Stimulated activated CD4-positive, alpha-beta T cell treated with anti-CD3 and anti-CD28 coated beads, TNF-alpha, amount 100 ng/mL, for 48 hours (primary cell): ENCODE measurements around the gene FDCSP.
"Not testable (repeated sequence)": the region's sequence is repeated elsewhere in the genome, so short reads cannot be mapped to it uniquely, and the experiment has no call there.

Experiments
- DNase-seq, 3 donors: peaks; one replicate each; pipeline ENCODE4 v3.0.0-alpha.2; 2020; ENCODE audit warnings: low read depth in 3 of 3

Gene FDCSP

GRCh38 chr4:70225824-70226223 lies at the start of gene FDCSP:
TSS of gene FDCSP (plus strand) at chr4:70226124. CDS start at chr4:70231195, 5,071 bp downstream.
- DNase-seq: no peak

DNA sequence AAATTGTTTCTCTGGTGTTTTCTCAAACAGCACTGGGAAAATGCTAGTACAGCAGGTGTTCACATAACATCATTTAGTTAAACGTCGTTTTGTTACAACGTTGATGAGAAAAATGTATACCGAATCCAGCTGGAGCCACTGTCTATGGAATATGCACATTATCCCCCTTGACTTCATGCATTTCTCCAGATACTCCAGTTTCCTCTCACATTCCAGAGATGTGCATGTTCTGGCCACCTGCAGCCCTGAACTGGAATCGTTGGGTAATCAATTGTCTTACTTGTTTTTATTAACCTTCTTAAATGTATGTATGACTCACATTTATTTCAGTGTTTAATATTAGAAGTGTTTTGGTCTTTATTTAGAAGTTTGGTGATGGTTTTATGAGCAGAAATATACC lies 48.8 kb upstream of the FDCSP start:
- DNase-seq: no peak

GRCh38 chr4:70178075-70178660 lies 47.8 kb upstream of the FDCSP start:
- DNase-seq: no peak

DNA sequence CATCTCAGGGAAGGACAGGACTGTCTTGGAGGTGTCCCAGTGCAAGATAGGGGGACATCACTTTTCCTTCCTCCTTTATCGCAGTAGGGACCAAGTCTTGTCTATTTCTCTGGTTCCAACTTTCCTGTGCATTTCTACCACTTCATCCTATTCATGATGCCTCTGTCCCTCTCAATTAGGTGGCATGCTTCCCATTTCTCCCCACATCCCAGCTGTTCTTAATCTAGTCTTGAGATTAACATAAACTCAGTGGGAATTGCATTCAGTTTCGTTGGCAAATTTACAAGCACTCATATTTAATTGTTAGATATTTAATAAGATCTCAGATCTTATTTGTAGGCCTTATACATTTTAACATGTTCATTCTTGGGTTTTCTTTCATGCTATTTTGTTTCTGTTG lies 46.1 kb upstream of the FDCSP start:
- no peak for DNase-seq

- DNase-seq: no peak
These were observed 44.1 kb upstream of the FDCSP start for GRCh38 chr4:70181864-70182263.

GRCh38 chr4:70182517-70183167 lies 43.3 kb upstream of the FDCSP start:
- DNase-seq: no peak

DNA sequence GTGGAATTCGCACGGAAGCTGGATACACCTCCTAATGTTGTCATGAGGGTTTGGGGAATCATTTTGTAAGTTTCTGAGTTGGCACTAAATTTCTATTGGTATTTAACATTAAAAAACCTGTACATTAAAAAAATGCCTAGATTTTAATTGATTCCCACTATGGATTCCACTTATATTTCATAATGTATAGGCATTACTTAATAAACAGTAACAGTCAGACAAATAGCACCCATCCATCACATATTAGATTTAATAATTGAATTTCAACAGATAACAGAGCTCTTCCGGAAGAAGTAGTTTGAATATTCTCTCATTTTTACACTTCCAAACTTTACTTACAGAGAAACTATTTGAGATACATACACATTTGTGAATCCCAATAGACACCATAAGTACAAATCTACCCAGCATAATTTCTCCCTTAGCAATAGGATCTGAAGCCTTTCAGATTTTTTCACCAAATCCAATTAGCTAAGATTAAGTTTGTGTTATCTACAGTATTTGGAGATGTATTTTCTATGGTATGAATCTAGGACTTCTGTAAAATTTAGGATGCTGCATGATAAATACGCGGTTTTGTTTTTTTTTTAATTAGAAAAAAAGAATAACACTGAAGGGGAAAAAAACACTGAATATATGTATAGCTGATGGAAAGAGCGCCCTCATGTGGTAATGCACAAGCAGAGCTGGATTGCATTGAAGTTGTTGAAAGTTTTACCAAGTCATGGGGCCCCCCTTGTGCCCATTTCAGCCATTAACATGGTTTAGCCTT lies 42.6 kb upstream of the FDCSP start:
- peak; percentile 0 to 8 (median 1) for DNase-seq

GRCh38 chr4:70183940-70184246 lies 42.0 kb upstream of the FDCSP start:
- no peak for DNase-seq

DNA sequence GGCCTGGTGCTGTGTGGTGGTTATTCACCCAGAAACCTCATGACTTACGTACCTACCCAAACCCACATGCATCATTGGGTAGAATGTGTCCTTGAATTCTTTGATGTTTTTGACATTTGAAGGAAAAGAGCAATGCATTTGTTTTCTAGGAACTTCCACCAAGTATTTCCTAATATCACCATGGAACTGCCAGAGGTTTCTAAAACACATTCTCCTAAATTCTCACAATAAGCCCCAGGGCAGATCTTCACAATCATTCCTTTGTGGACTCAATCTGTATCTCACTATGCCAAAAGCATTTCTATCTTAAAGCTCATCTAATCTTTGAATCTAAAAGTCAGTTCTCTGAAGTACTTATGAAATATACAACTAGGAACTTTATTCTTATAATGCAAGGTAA lies 38.7 kb upstream of the FDCSP start:
- no peak for DNase-seq

DNA sequence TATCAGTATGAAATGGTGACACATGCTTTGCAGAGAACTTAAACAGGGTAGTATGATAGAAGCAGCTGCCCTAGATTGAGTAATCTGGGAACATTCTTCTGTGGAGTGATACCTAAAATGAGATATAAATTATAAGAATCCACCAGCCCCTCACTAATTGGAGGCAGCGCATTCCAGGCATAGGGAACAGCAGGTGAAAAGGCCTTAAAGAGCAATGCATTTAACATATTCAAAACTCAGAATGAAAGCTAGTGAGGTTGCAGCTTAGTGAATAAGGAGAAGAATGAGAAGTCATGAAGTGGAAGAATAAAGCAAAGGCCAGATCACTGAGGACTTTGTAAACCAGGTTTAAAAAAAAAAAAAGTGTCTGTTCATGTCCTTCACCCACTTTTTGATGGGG lies 35.3 kb upstream of the FDCSP start:
- no peak for DNase-seq

- no peak for DNase-seq
These were observed 34.3 kb upstream of the FDCSP start for GRCh38 chr4:70191647-70192046.

DNA sequence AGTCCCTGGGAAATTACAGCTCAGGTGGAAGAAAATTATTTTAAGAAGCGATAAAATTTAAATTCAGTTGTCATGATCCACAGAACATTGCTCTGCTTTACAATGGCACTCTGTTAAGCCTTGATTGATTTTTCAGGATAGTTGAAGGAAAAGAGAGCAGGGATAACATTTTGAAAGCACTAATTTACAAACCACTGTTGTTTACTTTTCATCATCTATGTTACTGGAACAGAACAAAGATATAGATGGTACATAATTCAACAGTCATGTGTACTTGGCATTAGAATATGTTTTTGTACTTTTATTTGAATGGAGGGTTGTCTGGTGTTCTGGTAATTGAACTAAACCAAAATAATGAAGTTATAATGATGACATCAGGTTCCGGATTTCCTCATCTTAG lies 33.0 kb upstream of the FDCSP start:
- DNase-seq: no peak

DNA sequence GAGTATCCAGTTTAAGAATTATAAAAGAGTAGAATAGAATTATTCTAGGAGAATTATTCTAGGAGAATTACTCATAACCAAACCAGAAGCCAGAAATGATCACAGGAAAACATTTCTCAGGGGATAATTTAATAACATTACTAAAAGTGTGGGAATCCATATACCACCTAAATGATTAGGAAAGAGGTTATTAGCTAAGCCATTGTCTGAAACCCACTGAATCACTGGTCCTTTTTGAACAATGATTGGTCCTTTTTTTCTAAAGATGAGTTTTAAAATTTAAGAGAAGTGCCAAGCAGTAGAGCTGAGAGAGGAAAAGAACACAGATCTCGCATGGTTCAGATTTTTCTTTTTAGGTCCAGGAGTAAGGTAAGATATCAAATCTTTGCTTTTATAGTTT lies 30.5 kb upstream of the FDCSP start, which contains the start of gene ODAM:
TSS of gene ODAM (plus strand) at position 301 of the 400 bp plus-strand sequence. CDS start 819 bp downstream, outside the sequence.
- no peak for DNase-seq

- DNase-seq: no peak
These were observed 29.1 kb upstream of the FDCSP start for GRCh38 chr4:70196857-70197256.

DNA sequence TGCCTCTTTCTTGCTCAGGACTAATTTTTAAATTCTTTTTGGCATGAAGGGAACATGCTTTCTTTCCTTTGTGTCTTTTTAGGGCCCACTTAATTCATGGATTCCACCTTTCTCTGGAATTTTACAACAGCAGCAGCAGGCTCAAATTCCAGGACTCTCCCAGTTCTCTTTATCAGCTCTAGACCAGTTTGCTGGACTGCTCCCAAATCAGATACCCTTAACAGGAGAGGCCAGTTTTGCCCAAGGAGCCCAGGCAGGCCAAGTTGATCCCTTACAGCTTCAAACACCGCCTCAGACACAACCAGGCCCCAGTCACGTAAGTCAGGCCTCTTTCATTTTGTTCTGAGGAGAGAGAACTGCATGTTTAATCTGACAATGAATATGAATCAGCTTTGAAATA lies 28.1 kb upstream of the FDCSP start:
- DNase-seq: no peak

DNA sequence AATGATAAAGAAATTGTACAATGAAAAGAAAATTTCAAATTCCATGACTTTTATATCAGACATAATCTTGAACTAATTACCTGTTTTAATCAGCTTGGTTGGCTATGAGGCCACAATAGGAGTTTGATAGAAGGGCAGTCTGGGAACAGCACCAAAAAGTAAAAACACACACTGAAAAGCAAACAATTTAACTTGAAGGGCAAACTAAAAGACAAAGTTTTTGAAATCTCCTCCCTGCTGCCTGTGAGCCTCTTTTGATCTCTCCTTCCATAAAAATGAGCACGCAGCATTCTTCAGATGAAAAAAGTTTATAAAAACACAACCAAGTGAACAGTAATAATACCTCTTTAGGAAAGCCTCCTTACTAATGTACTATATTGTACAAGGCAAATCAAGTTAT lies 22.3 kb upstream of the FDCSP start:
- no peak for DNase-seq

- DNase-seq: not testable (repeated sequence)
These were observed 13.2 kb upstream of the FDCSP start for GRCh38 chr4:70212752-70213151.

GRCh38 chr4:70216109-70216508 lies 9.8 kb upstream of the FDCSP start:
- not testable (repeated sequence) for DNase-seq

GRCh38 chr4:70216550-70216949 lies 9.4 kb upstream of the FDCSP start:
- not testable (repeated sequence) for DNase-seq

DNA sequence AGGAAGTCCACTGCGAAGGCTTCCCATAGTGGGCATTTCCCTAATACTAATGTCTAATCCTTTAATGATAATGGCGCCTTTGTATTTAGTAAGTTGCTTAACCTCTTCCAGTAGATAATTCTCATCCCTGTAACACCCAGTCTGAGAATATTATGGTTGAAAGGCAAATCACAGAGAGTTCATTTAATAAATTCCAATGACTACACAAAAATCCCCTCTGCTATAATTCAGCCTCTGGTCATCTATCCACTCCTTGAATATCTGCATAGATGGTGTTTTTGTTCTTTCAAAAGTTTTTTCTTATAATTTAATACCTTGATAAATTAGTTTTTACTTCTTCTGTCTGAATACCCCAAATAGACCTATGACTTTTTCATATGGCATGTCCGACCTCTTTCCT lies 4.5 kb upstream of the FDCSP start:
- not testable (repeated sequence) for DNase-seq

- not testable (repeated sequence) for DNase-seq
These were observed 4.1 kb upstream of the FDCSP start for GRCh38 chr4:70221818-70222217.

DNA sequence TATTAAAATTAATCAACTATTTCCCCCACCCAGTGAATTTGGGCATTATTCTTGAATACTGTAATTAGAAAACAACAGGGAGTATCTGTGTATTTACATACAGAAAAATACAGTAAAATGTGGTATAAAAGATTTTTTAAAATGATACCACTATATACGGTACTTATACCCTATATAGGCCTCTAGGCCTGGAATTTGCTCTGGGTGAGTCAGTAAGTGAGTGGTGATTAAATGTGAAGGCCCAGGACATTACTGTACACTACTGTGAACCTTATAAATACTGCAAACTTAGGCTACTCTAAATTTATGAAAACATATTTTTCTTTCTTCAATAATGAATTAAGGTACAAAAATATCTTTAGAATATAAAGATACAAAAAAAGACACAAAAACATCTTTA lies 10.2 kb downstream of the FDCSP start:
- DNase-seq: no peak
